A549 (cell line): ENCODE results near the gene CT47B1. TPM values are rescaled to one million over a fixed set of nuclear protein-coding genes. Genes with fewer than 3 reads are reported as not detected.
"Not testable (repeated sequence)": the region's sequence is repeated elsewhere in the genome, so short reads cannot be mapped to it uniquely, and the experiment has no call there.

Experiments
- ATAC-seq, 2 experiments: fragments of 200-7000 bp in 1 of 2; fragments of >200 bp in 1 of 2; cut with Nextera tagmentation in 1 of 2; cut with Tn5 transposase in 1 of 2; 3 replicates each; pipeline versions ENCODE4 v1.8.0 to v1.9.1; 2018 to 2020; ENCODE audit warnings: mild to moderate bottlenecking in 1 of 2, moderate library complexity in 1 of 2
- CTCF ChIA-PET: fragments of 300-600 bp; sonication (Branson Sonifier 250); formaldehyde crosslinking; extraction: SDS; loops from one replicate; lab custom pipeline; 2021; ENCODE audit warnings: antibody characterized with exemption, inconsistent platforms; lab: Yijun Ruan, JAX
- POLR2A ChIA-PET: fragments of 350-600 bp; formaldehyde crosslinking; extraction: SDS; loops from one replicate; lab custom pipeline; 2021; ENCODE audit warnings: antibody characterized with exemption, inconsistent platforms; lab: Yijun Ruan, JAX
- DNase-seq, 2 experiments: peaks; one replicate each; pipeline versions ENCODE4 v3.0.0 to v3.0.0-alpha.2; 2011 to 2016; ENCODE audit warnings: low read depth in 1 of 2, low spot score in 1 of 2
- FAIRE-seq: peaks from 2 replicates; lab custom pipeline; 2011; peaks lifted over from hg19 to GRCh38; lab: Jason Lieb, UNC
- H3K27ac ChIP-seq, 2 experiments: fragments of >200 bp; sonication (Bioruptor Twin); formaldehyde crosslinking; 3 replicates each; pipeline ENCODE4 v1.5.1; 2016 to 2017
- H3K4me1 ChIP-seq: fragments of >200 bp; sonication (Bioruptor Twin); formaldehyde crosslinking; 3 replicates; pipeline ENCODE4 v1.6.1; 2016
- H3K4me2 ChIP-seq: fragments of >200 bp; sonication (Bioruptor Twin); formaldehyde crosslinking; 3 replicates; pipeline ENCODE4 v1.6.1; 2016
- H3K4me3 ChIP-seq: fragments of >200 bp; sonication (Bioruptor Twin); formaldehyde crosslinking; 3 replicates; pipeline ENCODE4 v1.5.1; 2016
- H3K9me3 ChIP-seq: fragments of >200 bp; sonication (Bioruptor Twin); formaldehyde crosslinking; 3 replicates; pipeline ENCODE4 v1.6.1; 2016
- CHD4 ChIP-seq: fragments of 200-600 bp; sonication (generic); IDR thresholded peaks from 2 replicates; pipeline ENCODE4 v1.6.1; 2016; ENCODE audit warnings: antibody characterized with exemption, mild to moderate bottlenecking, borderline replicate concordance
- CTCF ChIP-seq: fragments of >200 bp; sonication (Bioruptor Twin); formaldehyde crosslinking; IDR thresholded peaks from 3 replicates; pipeline ENCODE4 v1.5.1; 2016
- HOXA7 ChIP-seq: fragments of 250-450 bp; sonication (Bioruptor Pico); IDR thresholded peaks from 2 replicates; pipeline ENCODE4 v1.5.0; 2020; ENCODE audit warnings: mild to moderate bottlenecking, moderate library complexity
- HOXB13 ChIP-seq: fragments of 250-450 bp; sonication (Bioruptor Pico); IDR thresholded peaks from 2 replicates; pipeline ENCODE4 v1.5.0; 2020; ENCODE audit warnings: low read depth, mild to moderate bottlenecking, moderate library complexity
- JUNB ChIP-seq: fragments of >200 bp; sonication (Bioruptor Twin); formaldehyde crosslinking; IDR thresholded peaks from 2 replicates; pipeline ENCODE4 v1.6.1; 2016
- KDM1A ChIP-seq: fragments of 200-600 bp; sonication (generic); IDR thresholded peaks from 2 replicates; pipeline ENCODE4 v1.6.1; 2016; ENCODE audit warnings: low read depth, mild to moderate bottlenecking
- KDM5A ChIP-seq: fragments of 200-600 bp; sonication (generic); IDR thresholded peaks from 2 replicates; pipeline ENCODE4 v1.6.1; 2016; ENCODE audit warnings: antibody characterized with exemption, mild to moderate bottlenecking
- MAZ ChIP-seq: fragments of 150-350 bp; IDR thresholded peaks from 2 replicates; pipeline ENCODE4 v1.6.1; 2014; ENCODE audit warnings: antibody characterized with exemption, low read depth, low read length, borderline replicate concordance
- MYC ChIP-seq: IDR thresholded peaks from 2 replicates; pipeline ENCODE4 v1.6.1; 2012; ENCODE audit warnings: mild to moderate bottlenecking, inconsistent platforms, low read length, improper control_type of control experiment, borderline replicate concordance
- NFE2L2 ChIP-seq: fragments of 150-350 bp; conservative IDR thresholded peaks from 2 replicates; pipeline ENCODE4 v1.6.1; 2014; ENCODE audit warnings: low read length
- NR3C1 ChIP-seq: fragments of >200 bp; sonication (Bioruptor Twin); formaldehyde crosslinking; IDR thresholded peaks from 3 replicates; pipeline ENCODE4 v1.6.1; 2017
- PHF8 ChIP-seq: fragments of 200-600 bp; sonication (generic); IDR thresholded peaks from 2 replicates; pipeline ENCODE4 v1.6.1; 2016; ENCODE audit warnings: low read depth, mild to moderate bottlenecking, antibody characterized with exemption, moderate library complexity, borderline replicate concordance
- POLR2A ChIP-seq: IDR thresholded peaks from 2 replicates; pipeline ENCODE4 v1.6.1; 2012; ENCODE audit warnings: mild to moderate bottlenecking, low read length
- RCOR1 ChIP-seq: fragments of 150-350 bp; IDR thresholded peaks from 2 replicates; pipeline ENCODE4 v1.6.1; 2014; ENCODE audit warnings: antibody characterized with exemption, low read length, low read depth
- REST ChIP-seq: fragments of 200-600 bp; sonication (generic); IDR thresholded peaks from 2 replicates; pipeline ENCODE4 v1.6.1; 2016; ENCODE audit warnings: antibody characterized with exemption, mild to moderate bottlenecking, moderate library complexity
- RFX5 ChIP-seq: fragments of 450-650 bp; IDR thresholded peaks from 2 replicates; pipeline ENCODE4 v1.7.1; 2014; ENCODE audit warnings: antibody characterized with exemption, mild to moderate bottlenecking, moderate library complexity
- TFCP2L1 ChIP-seq: fragments of 250-450 bp; sonication (Bioruptor Pico); IDR thresholded peaks from 2 replicates; pipeline ENCODE4 v1.5.0; 2021; ENCODE audit warnings: mild to moderate bottlenecking
- ZC3H11A ChIP-seq: fragments of 450-650 bp; IDR thresholded peaks from 2 replicates; pipeline ENCODE4 v1.6.1; 2014; ENCODE audit warnings: antibody characterized with exemption, mild to moderate bottlenecking
- ZFP36 ChIP-seq: fragments of 450-650 bp; IDR thresholded peaks from 2 replicates; pipeline ENCODE4 v1.6.1; 2014; ENCODE audit warnings: borderline replicate concordance; ENCODE audit not compliant: partially characterized antibody
- ZNF302 ChIP-seq: fragments of 250-450 bp; sonication (Bioruptor Pico); IDR thresholded peaks from 2 replicates; pipeline ENCODE4 v1.9.0; 2021; ENCODE audit warnings: inconsistent platforms, mild to moderate bottlenecking, moderate library complexity
- ZSCAN20 ChIP-seq: fragments of 250-450 bp; sonication (Bioruptor Pico); IDR thresholded peaks from 2 replicates; pipeline ENCODE4 v1.8.0; 2022; ENCODE audit warnings: mild to moderate bottlenecking, moderate library complexity
- WGBS: methylation state at CpG from one replicate; pipeline ENCODE4 v1.1.6; 2017; ENCODE audit errors: missing lambda C conversion rate; 5-methylcytosine and 5-hydroxymethylcytosine counted together
- polyA minus RNA-seq: library from RNA; depleted of rRNA, polyadenylated mRNA; stranded (reverse); fragments of >200 nt; gene quantifications from 2 replicates; pipeline ENCODE4 v1.2.3, GENCODE V29; 2011; rRNA and poly(A)+ RNA removed
- polyA plus RNA-seq, 4 experiments: library from polyadenylated mRNA; depleted of rRNA in 3 of 4; stranded (reverse); fragments of >200 nt; fragmentation: RNase III in 1 of 4; extraction: RNeasy Plus Mini Kit Qiagen cat#74134 plus additional on column Dnase treatment in 1 of 4; gene quantifications; 2 replicates in 3 of 4; 3 replicates in 1 of 4; pipeline ENCODE4 v1.2.3, GENCODE V29; 2011 to 2017

CT47B1 gene
- not detected in 2 replicates for polyA plus RNA-seq (2011; rRNA removed)
- polyA plus RNA-seq (2012; cell fraction: cytosol; rRNA removed): not detected in 2 replicates
- not detected in 2 replicates for polyA plus RNA-seq (2012; cell fraction: nucleus; rRNA removed)
- not detected in 3 replicates for polyA plus RNA-seq (2017; fragmentation: RNase III; extraction: RNeasy Plus Mini Kit Qiagen cat#74134 plus additional on column Dnase treatment)
- polyA minus RNA-seq: not detected in 2 replicates

- H3K4me2 ChIP-seq, H3K4me1 ChIP-seq, H3K9me3 ChIP-seq, H3K4me3 ChIP-seq, ATAC-seq, FAIRE-seq, POLR2A ChIA-PET, H3K27ac ChIP-seq, CTCF ChIA-PET, DNase-seq: not testable (repeated sequence)
- no CpG with 5 or more reads among the region's 7 CpGs for WGBS
These were observed at the start of gene CT47B1 for GRCh38 chrX:120875766-120876165. CT47B1 (minus strand) TSS chrX:120875866; CDS start chrX:120875670, 196 bp downstream.

DNA sequence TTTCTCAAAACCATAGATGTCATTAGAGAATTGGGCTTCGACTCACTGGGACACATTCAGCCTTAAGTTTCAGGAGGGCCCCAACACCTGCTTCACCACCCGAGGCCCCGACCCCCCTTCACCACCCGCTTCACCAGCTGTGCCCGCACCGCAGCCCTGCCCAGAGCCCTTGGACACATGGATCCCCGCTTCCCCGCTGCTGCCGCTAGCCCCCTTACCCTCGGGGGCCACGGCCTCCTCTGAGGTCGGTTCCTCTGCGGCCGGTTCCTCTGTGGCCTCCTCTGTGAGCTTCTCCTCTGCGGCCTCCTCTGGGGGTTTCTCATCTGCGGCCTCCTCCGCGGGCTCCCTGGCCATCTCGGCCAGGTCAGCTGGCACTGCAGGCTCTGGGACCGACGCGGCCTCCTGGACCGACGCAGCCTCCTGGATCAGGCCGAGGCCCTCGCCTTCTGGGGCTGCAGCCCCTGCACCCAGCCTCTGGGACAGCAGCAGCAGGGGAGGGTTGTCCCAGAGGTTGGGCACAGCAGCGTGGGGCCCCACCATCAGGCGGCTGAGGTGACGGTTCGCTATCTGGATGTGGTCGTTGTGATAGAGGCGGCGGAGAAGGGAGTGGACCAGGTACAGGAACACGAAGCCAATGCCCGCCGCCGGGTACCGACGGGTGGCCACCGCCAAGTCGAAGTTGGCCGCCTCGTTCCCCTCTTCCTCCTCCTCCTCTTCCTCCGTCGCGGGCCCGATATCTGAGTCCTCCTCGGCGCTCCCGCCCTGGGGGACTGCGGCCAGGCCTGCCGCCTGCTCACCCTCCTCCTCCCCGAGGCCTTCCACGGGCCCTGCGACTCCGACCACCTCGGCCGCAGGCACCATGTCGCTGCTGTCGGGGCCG, 748 bp downstream of the CT47B1 start:
- Histone ChIP-seq H3K4me3 (no peak overlapping the region), H3K4me2 (no peak overlapping the region), H3K27ac (no peak overlapping the region), H3K9me3 (no peaks in the 10 kb centered on the region), H3K4me1 (no peaks in the 10 kb centered on the region)
- DNase-seq (no peak), ATAC-seq (no peak), FAIRE-seq (no peak)
- no peak for TF ChIP-seq NFE2L2
- TF ChIP-seq HOXB13 (CRISPR knock-in tag): no peak
- no peak for TF ChIP-seq REST
- no peak for TF ChIP-seq ZFP36
- no peak for TF ChIP-seq ZSCAN20 (CRISPR knock-in tag)
- TF ChIP-seq KDM1A: no peak
- no peak for TF ChIP-seq CHD4
- POLR2A ChIA-PET: no interaction called here
- CTCF ChIA-PET: no interaction called here
- WGBS: 85% methylated on average over 28 of the region's 61 CpGs

- no peaks in the 10 kb centered on the region for H3K4me1 ChIP-seq
- WGBS: 0% methylated on average over 1 of the region's 4 CpGs
- no peak overlapping the region for H3K4me2 ChIP-seq
- no peak overlapping the region for H3K4me3 ChIP-seq
- FAIRE-seq (no peak), ATAC-seq (no peak), DNase-seq (peak in 1 of 2 experiments; percentile 2)
- H3K27ac ChIP-seq: no peak overlapping the region
- H3K9me3 ChIP-seq: no peaks in the 10 kb centered on the region
- TF ChIP-seq MAZ (no peak), RFX5 (no peak), JUNB (no peak), PHF8 (no peak), HOXA7 (CRISPR knock-in tag) (no peak), CTCF (no peak), ZSCAN20 (CRISPR knock-in tag) (no peak), CHD4 (no peak), ZC3H11A (no peak), ZNF302 (CRISPR knock-in tag) (no peak), KDM5A (no peak), NR3C1 (no peak), RCOR1 (no peak), TFCP2L1 (CRISPR knock-in tag) (no peak), POLR2A (no peak), MYC (no peak), ZFP36 (no peak)
- TF ChIP-seq, all 56 proteins: peak for 0
- ChIA-PET POLR2A (no interaction called here), CTCF (interaction anchor here (0.9 kb wide), 1 partner anchor 685 kb away, joined by 3 read pairs; no protein-coding TSS in a partner anchor)
These were observed 18.4 kb downstream of the CT47B1 start for GRCh38 chrX:120857240-120857639.
